Upper lobe of left lung (tissue), 6 donors: Measurements from ENCODE around the gene ASPDH. TPM values are rescaled to one million over a fixed set of nuclear protein-coding genes. Genes with fewer than 3 reads are reported as not detected.
"Not testable (repeated sequence)": the region's sequence is repeated elsewhere in the genome, so short reads cannot be mapped to it uniquely, and the experiment has no call there.

Experiments used
- ATAC-seq, 2 donors: fragments of 200-7000 bp; cut with Tn5 transposase; one replicate each; pipeline ENCODE4 v1.9.1; 2022; ENCODE audit warnings: mild to moderate bottlenecking in 2 of 2, moderate library complexity in 2 of 2; ENCODE audit not compliant: low FRiP score in 2 of 2
- DNase-seq, 2 donors: peaks; one replicate each; pipeline ENCODE4 v3.0.0-alpha.2; 2019 to 2020
- H3K27ac ChIP-seq, 4 donors: fragments of 200-600 bp; sonication (generic); one replicate each; pipeline ENCODE4 v1.5.1; 2016 to 2019
- H3K27me3 ChIP-seq, 4 donors: fragments of 200-600 bp; sonication (generic); one replicate each; pipeline ENCODE4 v1.5.1; 2017 to 2019
- H3K36me3 ChIP-seq, 4 donors: fragments of 200-600 bp; sonication (generic); one replicate each; pipeline ENCODE4 v1.5.1; 2016 to 2019
- H3K4me1 ChIP-seq, 4 donors: fragments of 200-600 bp; sonication (generic); one replicate each; pipeline ENCODE4 v1.5.1; 2018 to 2019
- H3K4me3 ChIP-seq, 4 donors: fragments of 200-600 bp; sonication (generic); one replicate each; pipeline ENCODE4 v1.5.1; 2017 to 2019; ENCODE audit warnings: mild to moderate bottlenecking in 2 of 4, moderate library complexity in 1 of 4
- H3K9me3 ChIP-seq, 4 donors: fragments of 200-600 bp; sonication (generic); one replicate each; pipeline ENCODE4 v1.5.1; 2018 to 2019
- CTCF ChIP-seq, 6 experiments: fragments of 450-650 bp in 4 of 6; fragments of 200-600 bp in 2 of 6; sonication (generic) in 2 of 6; IDR thresholded peaks; one replicate each; pipeline ENCODE4 v1.5.1; 2016 to 2019; ENCODE audit warnings: antibody characterized with exemption in 6 of 6
- EP300 ChIP-seq, 4 donors: sonication (generic); formaldehyde crosslinking; IDR thresholded peaks; one replicate each; pipeline ENCODE4 v1.5.1; 2017; ENCODE audit warnings: antibody characterized with exemption in 4 of 4, control low read depth in 2 of 4
- POLR2A ChIP-seq, 4 donors: fragments of 450-650 bp; IDR thresholded peaks; one replicate each; pipeline ENCODE4 v1.5.1; 2016 to 2017; ENCODE audit warnings: antibody characterized with exemption in 4 of 4, mild to moderate bottlenecking in 2 of 4
- POLR2AphosphoS5 ChIP-seq, 2 donors: sonication (generic); formaldehyde crosslinking; IDR thresholded peaks; one replicate each; pipeline ENCODE4 v1.5.1; 2017; ENCODE audit warnings: antibody characterized with exemption in 2 of 2
- WGBS, 2 donors: methylation state at CpG; one replicate each; pipeline ENCODE4 v1.1.5; 2017 to 2018; 5-methylcytosine and 5-hydroxymethylcytosine counted together
- total RNA-seq, 6 donors: library from RNA; depleted of rRNA in 4 of 6; stranded (reverse); fragments of >200 nt in 4 of 6; gene quantifications; one replicate each; pipeline versions ENCODE4 v1.1.0 to v1.2.1, GENCODE V29; 2016 to 2021
- donor health status: DM: no; HTN: no; CAD: no; lungs with moderate emphysema.
- donor health status: DM: no; HTN: yes; CAD: no; lungs with severe emphysema.

ASPDH gene
- total RNA-seq, 6 donors from 2014 or later, result not detected

GRCh38 chr19:50534478-50534877 lies 20.8 kb upstream of the ASPDH start:
- ATAC-seq (no peak), DNase-seq (no peak)
- peaks cover 0 to 11% (median 4%) of the 10 kb centered on the region in 4 donors for H3K9me3 ChIP-seq
- H3K27ac ChIP-seq, result no peak overlapping the region
- no peaks in the 10 kb centered on the region for H3K4me1 ChIP-seq
- H3K27me3 ChIP-seq, result no peaks in the 10 kb centered on the region
- no peaks in the 10 kb centered on the region for H3K36me3 ChIP-seq
- 93% methylated on average over 3 of the region's 3 CpGs for WGBS, 2 donors
- no peak for TF ChIP-seq CTCF (IDR thresholded peaks at IDR 0.05)
- TF ChIP-seq POLR2A (IDR thresholded peaks at IDR 0.05), result no peak
- no peak overlapping the region for H3K4me3 ChIP-seq

DNA sequence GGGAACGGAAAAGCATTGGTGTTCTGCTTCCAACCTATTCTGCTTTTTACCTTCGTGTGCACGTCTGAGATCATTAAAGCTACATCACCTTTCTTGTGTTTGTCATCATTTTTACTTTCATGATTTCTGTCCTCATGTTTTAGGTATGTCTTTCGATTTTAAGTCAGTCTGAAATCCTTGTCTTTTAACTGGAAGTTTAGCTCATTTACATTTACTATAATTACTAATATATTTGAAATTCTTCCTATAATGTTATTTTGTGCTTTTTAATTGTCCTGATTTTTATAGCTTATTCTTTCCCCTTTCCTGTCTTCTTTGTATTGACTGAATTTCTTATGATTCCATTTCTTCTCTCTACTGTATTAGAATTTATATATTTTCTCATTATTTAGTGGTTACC lies 19.2 kb upstream of the ASPDH start:
- no peak for DNase-seq
- H3K27me3 ChIP-seq, result no peaks in the 10 kb centered on the region

GRCh38 chr19:50531171-50531612 lies 17.5 kb upstream of the ASPDH start:
- ATAC-seq (peak in 1 of 2 donors; percentile 34), DNase-seq (peak in 1 of 2 donors; percentile 79)
- Histone ChIP-seq H3K4me3 (no peak overlapping the region), H3K9me3 (peaks cover 0 to 11% (median 4%) of the 10 kb centered on the region in 4 donors), H3K27me3 (no peaks in the 10 kb centered on the region), H3K27ac (no peak overlapping the region), H3K36me3 (no peaks in the 10 kb centered on the region), H3K4me1 (no peaks in the 10 kb centered on the region)
- TF ChIP-seq EP300 (IDR thresholded peaks at IDR 0.05), result no peak
- TF ChIP-seq CTCF (IDR thresholded peaks at IDR 0.05), result no peak
- TF ChIP-seq POLR2AphosphoS5 (IDR thresholded peaks at IDR 0.05), result no peak
- WGBS, 2 donors, result 58 to 71% methylated on average over 2 to 10 of the region's 14 CpGs

More for the DNA sequence above, 19.2 kb upstream of the ASPDH start:
- Histone ChIP-seq H3K4me1 (no peaks in the 10 kb centered on the region), H3K9me3 (peaks cover 0 to 11% (median 4%) of the 10 kb centered on the region in 4 donors), H3K4me3 (no peak overlapping the region), H3K36me3 (no peaks in the 10 kb centered on the region), H3K27ac (no peak overlapping the region)
- ATAC-seq, result no peak
- 88 to 90% methylated on average over 4 of the region's 4 CpGs for WGBS, 2 donors
- no peak for TF ChIP-seq EP300 (IDR thresholded peaks at IDR 0.05)
- TF ChIP-seq POLR2A (IDR thresholded peaks at IDR 0.05), result no peak
- TF ChIP-seq CTCF (IDR thresholded peaks at IDR 0.05), result no peak
- no peak for TF ChIP-seq POLR2AphosphoS5 (IDR thresholded peaks at IDR 0.05)

GRCh38 chr19:50528052-50528451 lies 14.3 kb upstream of the ASPDH start:
- 90 to 94% methylated on average over 3 of the region's 3 CpGs for WGBS, 2 donors
- H3K4me3 ChIP-seq, ATAC-seq, H3K9me3 ChIP-seq, DNase-seq, H3K27me3 ChIP-seq, H3K27ac ChIP-seq, H3K4me1 ChIP-seq, H3K36me3 ChIP-seq: not testable (repeated sequence)

GRCh38 chr19:50522881-50523280 lies 9.2 kb upstream of the ASPDH start:
- H3K36me3 ChIP-seq, result no peaks in the 10 kb centered on the region
- DNase-seq (no peak), ATAC-seq (peak in 1 of 2 donors; percentile 12)
- TF ChIP-seq POLR2A (IDR thresholded peaks at IDR 0.05), result no peak
- no peak for TF ChIP-seq CTCF (IDR thresholded peaks at IDR 0.05)
- TF ChIP-seq EP300 (IDR thresholded peaks at IDR 0.05), result no peak
- TF ChIP-seq POLR2AphosphoS5 (IDR thresholded peaks at IDR 0.05), result no peak
- H3K4me3 ChIP-seq, result no peak overlapping the region
- no peaks in the 10 kb centered on the region for H3K4me1 ChIP-seq
- H3K9me3 ChIP-seq, result no peaks in the 10 kb centered on the region
- WGBS, 2 donors, result 83 to 87% methylated on average over 10 of the region's 10 CpGs
- H3K27me3 ChIP-seq, result no peaks in the 10 kb centered on the region
- no peak overlapping the region for H3K27ac ChIP-seq
